GM20000 (cell line): Measurements from ENCODE around the gene PLAGL1.

Experiments
- DNase-seq: peaks from one replicate; pipeline ENCODE4 v3.0.0; 2012; ENCODE audit warnings: low spot score
- TF ChIP-seq, protein P1 (sequence below): IDR thresholded peaks from 2 replicates; pipeline ENCODE4 v1.5.1; 2012; ENCODE audit warnings: mild to moderate bottlenecking, control low read depth; ENCODE audit errors: extremely low read depth, missing control alignments

PLAGL1 gene

DNA sequence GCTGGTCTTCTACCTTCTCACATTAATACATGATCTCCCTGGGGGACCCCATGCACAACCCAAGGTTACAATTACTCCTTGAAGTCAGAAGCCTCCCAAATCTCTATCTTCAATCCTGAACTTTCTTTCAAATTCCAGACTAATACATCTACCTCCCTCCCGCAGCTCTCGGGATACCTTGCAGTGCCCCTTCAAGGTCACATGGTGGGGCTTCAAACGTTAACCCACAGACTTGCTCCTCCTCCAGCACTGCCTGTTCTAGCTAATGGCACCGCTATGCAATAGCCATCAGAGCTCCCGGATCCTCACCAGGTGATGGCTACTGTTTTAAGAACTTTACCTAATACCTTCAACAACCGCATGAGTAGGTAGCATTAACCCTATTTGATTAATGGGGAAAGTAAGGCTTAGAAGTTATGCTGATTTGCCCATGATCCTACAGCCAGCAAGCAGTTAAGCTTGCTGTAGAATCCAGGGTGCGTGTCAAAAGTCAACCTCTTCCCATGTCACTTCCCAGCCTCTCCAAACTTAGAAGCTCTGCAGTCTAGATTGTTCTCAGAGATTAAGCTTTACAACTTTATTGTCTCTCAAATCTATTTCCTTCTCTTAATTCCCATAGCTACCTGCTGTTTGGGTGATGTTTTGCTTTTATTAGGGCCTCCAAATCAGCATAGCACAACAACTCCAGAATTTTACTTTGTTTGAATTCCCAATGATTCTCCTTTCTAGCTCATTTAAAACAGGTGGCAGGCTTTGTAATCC is 44.7 kb downstream of the PLAGL1 start:
- TF ChIP-seq, protein P1, sequence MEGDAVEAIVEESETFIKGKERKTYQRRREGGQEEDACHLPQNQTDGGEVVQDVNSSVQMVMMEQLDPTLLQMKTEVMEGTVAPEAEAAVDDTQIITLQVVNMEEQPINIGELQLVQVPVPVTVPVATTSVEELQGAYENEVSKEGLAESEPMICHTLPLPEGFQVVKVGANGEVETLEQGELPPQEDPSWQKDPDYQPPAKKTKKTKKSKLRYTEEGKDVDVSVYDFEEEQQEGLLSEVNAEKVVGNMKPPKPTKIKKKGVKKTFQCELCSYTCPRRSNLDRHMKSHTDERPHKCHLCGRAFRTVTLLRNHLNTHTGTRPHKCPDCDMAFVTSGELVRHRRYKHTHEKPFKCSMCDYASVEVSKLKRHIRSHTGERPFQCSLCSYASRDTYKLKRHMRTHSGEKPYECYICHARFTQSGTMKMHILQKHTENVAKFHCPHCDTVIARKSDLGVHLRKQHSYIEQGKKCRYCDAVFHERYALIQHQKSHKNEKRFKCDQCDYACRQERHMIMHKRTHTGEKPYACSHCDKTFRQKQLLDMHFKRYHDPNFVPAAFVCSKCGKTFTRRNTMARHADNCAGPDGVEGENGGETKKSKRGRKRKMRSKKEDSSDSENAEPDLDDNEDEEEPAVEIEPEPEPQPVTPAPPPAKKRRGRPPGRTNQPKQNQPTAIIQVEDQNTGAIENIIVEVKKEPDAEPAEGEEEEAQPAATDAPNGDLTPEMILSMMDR, result no peak
- DNase-seq, result no peak

DNA sequence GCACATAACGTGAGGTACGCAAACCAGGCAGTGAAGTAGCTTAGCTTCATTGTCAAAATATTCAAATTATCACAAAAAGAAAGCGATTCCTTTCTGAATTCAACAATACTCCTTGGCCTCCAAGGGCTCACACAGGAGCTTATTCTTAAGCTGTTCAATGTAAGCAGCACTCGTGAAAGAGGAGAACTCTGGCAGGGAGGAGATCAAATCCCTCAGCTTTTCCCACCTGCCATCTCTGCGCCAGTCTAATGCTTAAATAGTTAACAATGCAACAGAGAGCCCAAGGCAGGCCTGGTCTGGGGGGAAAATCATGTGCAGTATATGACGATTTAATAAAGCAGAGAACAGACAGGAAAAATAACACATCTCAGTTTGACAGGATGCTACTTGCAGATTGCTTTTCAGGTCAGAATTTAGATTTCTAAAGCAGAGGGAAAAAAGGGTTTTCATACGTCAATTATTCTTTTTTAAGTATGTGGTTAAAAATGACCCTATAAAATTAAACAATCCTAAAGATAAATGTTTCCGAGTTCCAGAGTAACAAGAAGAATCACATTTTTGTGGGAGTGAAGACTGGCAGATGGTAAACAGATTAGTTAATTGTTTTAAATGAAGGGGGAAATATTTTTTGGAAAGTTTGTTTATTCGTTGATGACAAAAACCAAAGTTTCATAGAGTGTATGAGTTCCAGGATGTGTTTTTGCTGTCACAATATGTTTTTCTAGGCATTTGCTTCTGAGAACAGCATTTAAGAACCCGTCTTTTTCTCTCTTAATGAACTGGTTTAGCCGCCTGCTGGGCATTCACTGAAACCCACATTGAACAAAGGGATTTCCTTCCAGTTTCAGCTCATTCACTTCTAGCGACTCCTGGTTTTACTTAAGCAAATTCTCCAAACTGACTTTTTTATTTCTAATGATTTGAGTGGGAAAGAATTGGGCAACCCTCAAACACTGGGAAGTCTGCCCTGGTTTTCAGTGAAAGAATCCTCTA is 45.9 kb downstream of the PLAGL1 start:
- TF ChIP-seq, protein P1, result no peak
- DNase-seq, result no peak

DNA sequence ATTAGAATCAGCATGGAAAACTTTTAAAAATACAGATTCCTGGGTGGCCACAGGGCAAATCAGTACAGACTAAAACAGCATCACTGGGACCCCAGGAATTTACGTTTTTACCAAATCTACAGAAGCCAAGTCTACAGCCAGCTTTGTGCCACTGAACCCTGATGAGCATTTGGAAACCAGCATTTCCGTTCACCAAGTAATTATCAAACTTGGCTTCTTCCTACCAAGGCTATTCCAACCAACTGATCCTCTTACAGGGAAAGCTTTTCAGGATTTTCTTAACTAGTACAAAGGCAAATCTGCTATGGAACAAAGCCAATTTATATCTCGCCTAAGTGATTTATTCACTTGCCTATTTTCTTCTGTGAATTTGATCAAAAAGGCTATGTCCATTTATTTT is 47.0 kb downstream of the PLAGL1 start:
- no peak for DNase-seq
- TF ChIP-seq, protein P1, result no peak

DNA sequence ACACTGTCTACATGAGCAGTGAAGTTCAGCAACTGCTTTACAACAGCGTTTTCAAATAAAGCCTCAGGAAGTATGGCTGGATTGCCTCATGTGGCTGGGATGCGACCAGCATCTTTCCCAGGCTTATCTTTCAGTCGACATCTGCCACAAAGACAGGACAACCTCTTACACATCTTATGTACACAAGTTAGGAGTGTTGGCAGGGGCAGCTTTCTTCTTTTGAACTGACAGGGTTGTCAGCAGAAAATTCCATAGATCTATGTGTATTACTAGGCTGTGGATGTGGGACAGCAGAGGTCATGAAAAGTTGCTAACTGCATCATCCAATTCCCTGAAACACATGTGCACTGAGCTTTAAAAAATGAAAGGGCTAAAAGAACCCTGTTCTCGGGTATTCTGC is 48.1 kb downstream of the PLAGL1 start:
- no peak for DNase-seq
- TF ChIP-seq, protein P1, result no peak

DNA sequence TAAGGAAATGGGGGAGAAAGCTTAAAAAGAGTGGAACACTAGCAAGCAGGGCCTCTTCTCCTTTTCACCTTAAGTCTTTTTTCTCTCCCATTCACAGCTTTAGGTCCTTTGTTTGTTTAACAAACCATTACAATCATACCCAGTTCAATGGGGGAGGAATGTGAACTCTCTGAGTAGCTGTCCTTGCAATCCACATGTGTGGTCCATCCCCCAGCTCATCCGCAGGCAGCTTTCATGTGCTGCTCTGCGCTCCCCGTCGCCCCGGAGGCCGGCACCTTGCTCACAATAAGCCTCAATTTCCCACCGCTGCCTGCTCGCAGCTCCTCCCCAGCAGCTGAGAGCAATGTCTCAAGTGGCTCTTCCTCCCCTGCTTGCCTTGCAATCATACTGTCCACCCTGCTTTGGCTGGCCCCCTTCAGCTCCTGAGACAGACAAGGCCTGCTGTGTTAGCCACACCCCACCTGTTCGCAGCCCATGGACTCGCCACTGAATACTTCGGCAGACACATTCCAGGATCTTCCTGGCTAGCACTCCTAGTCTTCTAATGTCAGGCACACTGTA is 49.1 kb downstream of the PLAGL1 start:
- TF ChIP-seq, protein P1, result no peak
- no peak for DNase-seq

DNA sequence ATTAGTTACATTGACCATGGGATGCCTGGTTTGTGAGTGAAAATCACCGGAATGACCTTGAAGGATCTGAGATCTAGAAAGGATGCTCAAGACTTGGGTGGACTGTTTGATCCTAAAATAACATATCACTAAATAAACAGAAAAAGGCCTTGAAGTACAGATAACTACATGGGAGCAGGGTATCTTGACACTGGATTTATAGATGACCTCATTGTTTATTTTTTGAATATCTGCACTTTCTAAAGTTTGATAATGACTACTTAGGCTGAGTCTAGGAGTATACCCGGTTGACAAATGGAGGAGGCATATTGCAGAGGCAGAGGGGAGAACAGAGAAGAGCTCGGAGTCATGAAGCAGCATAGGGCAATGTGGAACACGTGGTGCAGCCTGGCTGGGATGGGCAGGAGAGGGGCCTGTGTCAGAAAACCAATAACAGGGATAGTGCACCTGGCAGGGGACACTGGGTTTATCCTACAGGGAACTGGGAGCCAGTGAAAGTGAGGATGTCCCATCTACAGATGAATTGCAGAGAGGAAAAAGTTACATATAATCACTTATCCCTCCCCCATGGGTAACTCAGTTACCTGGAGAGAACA is 50.3 kb downstream of the PLAGL1 start:
- TF ChIP-seq, protein P1, result no peak
- no peak for DNase-seq
